Measurements from ENCODE around the gene FGFBP2.

GRCh38 chr4:15936495-15936894 lies 26.5 kb downstream of the FGFBP2 start:
- TF ChIP-seq CTCF (IDR thresholded peaks at IDR 0.05; ENCODE audit: poor library complexity) = no peak
- TF ChIP-seq EZH2 (IDR thresholded peaks at IDR 0.05; ENCODE audit: borderline replicate concordance) = no peak
- TF ChIP-seq EZH2phosphoT487 (IDR thresholded peaks at IDR 0.05; ENCODE audit: low read depth, severe bottlenecking, unreplicated experiment) = no peak

All from hepatocyte (in vitro differentiated cells).